GM12878 (cell line): ENCODE data around the gene HSPA12A.

ENCODE experiments used
- EP300 ChIP-seq, 2 experiments: fragments of 150-350 bp in 1 of 2; IDR thresholded peaks; 2 replicates each; pipeline ENCODE4 v1.6.1; 2011 to 2012; ENCODE audit warnings: low read depth in 2 of 2, low read length in 2 of 2, borderline replicate concordance in 1 of 2, improper control_type of control experiment in 1 of 2, inconsistent platforms in 1 of 2; ENCODE audit not compliant: control insufficient read depth in 1 of 2
- JUNB ChIP-seq: IDR thresholded peaks from 2 replicates; pipeline ENCODE4 v1.6.1; 2016; ENCODE audit warnings: antibody characterized with exemption, mild to moderate bottlenecking
- JUND ChIP-seq: IDR thresholded peaks from 2 replicates; pipeline ENCODE4 v1.6.1; 2012; ENCODE audit warnings: low read depth, mild to moderate bottlenecking, low read length, improper control_type of control experiment, moderate library complexity
- POLR2A ChIP-seq: IDR thresholded peaks from 2 replicates; pipeline ENCODE4 v1.6.1; 2011; ENCODE audit warnings: low read depth, mild to moderate bottlenecking, low read length
- TBL1XR1 ChIP-seq: IDR thresholded peaks from 2 replicates; pipeline ENCODE4 v1.6.1; 2012; ENCODE audit warnings: low read depth, low read length, improper control_type of control experiment
- ZNF622 ChIP-seq: fragments of 450-650 bp; IDR thresholded peaks from 2 replicates; pipeline ENCODE4 v1.6.1; 2017; ENCODE audit warnings: mild to moderate bottlenecking, inconsistent platforms

GRCh38 chr10:116791241-116791640, 48.9 kb upstream of the HSPA12A start:
- TF ChIP-seq POLR2A (no peak), TBL1XR1 (no peak), JUNB (no peak), ZNF622 (no peak), EP300 (IDR thresholded peaks at IDR 0.05; ENCODE audit: borderline replicate concordance in 1 of 2, control insufficient read depth in 1 of 2, low read depth in 2 of 2, low read length in 2 of 2) (no peak), JUND (no peak)
